Gastrocnemius medialis (tissue), 4 donors: ENCODE measurements around the gene RNF146. TPM values are rescaled to one million over a fixed set of nuclear protein-coding genes. Genes with fewer than 3 reads are reported as not detected.

Source experiments
- ATAC-seq, 2 donors: fragments of 150-250 bp; one replicate each; pipeline ENCODE4 v1.9.1; 2016
- DNase-seq, 2 donors: peaks; one replicate each; pipeline ENCODE4 v3.0.0-alpha.2; 2019
- H3K27ac ChIP-seq, 4 donors: fragments of 200-600 bp; sonication (generic); 1 replicate in 1 of 4; 2 replicates in 3 of 4; pipeline ENCODE4 v1.5.1; 2016 to 2018; ENCODE audit warnings: mild to moderate bottlenecking in 2 of 4, moderate library complexity in 1 of 4
- H3K27me3 ChIP-seq, 3 donors: fragments of 200-600 bp; sonication (generic) in 2 of 3; 1 replicate in 1 of 3; 2 replicates in 2 of 3; pipeline versions ENCODE4 v1.5.1 to v1.6.0; 2016 to 2019; ENCODE audit warnings: mild to moderate bottlenecking in 1 of 3, moderate library complexity in 1 of 3
- H3K36me3 ChIP-seq, 2 donors: fragments of 200-600 bp; sonication (generic) in 1 of 2; one replicate each; pipeline ENCODE4 v1.5.1; 2017 to 2018
- H3K4me1 ChIP-seq, 2 donors: fragments of 200-600 bp; sonication (generic) in 1 of 2; one replicate each; pipeline ENCODE4 v1.5.1; 2016 to 2017; ENCODE audit warnings: mild to moderate bottlenecking in 2 of 2
- H3K4me3 ChIP-seq, 4 donors: fragments of 200-600 bp; sonication (generic) in 3 of 4; 1 replicate in 1 of 4; 2 replicates in 3 of 4; pipeline ENCODE4 v1.5.1; 2016 to 2019; ENCODE audit warnings: mild to moderate bottlenecking in 2 of 4
- H3K9me3 ChIP-seq, 3 donors: fragments of 200-600 bp; sonication (generic) in 2 of 3; 1 replicate in 1 of 3; 2 replicates in 2 of 3; pipeline ENCODE4 v1.5.1; 2016 to 2019
- POLR2A ChIP-seq, 2 donors: fragments of 450-650 bp; IDR thresholded peaks; one replicate each; pipeline ENCODE4 v1.6.1; 2017; ENCODE audit warnings: antibody characterized with exemption in 2 of 2, mild to moderate bottlenecking in 2 of 2, moderate library complexity in 2 of 2
- in situ Hi-C, 4 donors: fragments of 200-750 bp; cut with MboI; loops; one replicate each; pipeline versions ENCODE4 v1.15.0 to v1.8.0; 2017; ENCODE audit warnings: low sequenced_read_pairs in 4 of 4
- intact Hi-C: fragments of 100-400 bp; cut with DNase I; formaldehyde crosslinking; loops from one replicate; pipeline ENCODE4 v1.15.1; 2023; ENCODE audit warnings: low total_unique reads
- total RNA-seq, 4 donors: library from RNA; depleted of rRNA; stranded (reverse); fragments of >200 nt; gene quantifications; one replicate each; pipeline versions ENCODE4 v1.1.0 to v1.2.3, GENCODE V29; 2016
- TF ChIP-seq, protein P1 (sequence below), 5 experiments: fragments of 450-650 bp in 3 of 5; fragments of 200-600 bp in 2 of 5; sonication (generic) in 2 of 5; IDR thresholded peaks in 4 of 5; conservative IDR thresholded peaks in 1 of 5; 1 replicate in 4 of 5; 2 replicates in 1 of 5; pipeline ENCODE4 v1.5.1; 2016 to 2019; ENCODE audit warnings: antibody characterized with exemption in 5 of 5, mild to moderate bottlenecking in 3 of 5, moderate library complexity in 3 of 5

The RNF146 gene
- total RNA-seq, 4 donors from 2014 or later, result 36.3 to 82.3 (median 56.8) TPM

DNA sequence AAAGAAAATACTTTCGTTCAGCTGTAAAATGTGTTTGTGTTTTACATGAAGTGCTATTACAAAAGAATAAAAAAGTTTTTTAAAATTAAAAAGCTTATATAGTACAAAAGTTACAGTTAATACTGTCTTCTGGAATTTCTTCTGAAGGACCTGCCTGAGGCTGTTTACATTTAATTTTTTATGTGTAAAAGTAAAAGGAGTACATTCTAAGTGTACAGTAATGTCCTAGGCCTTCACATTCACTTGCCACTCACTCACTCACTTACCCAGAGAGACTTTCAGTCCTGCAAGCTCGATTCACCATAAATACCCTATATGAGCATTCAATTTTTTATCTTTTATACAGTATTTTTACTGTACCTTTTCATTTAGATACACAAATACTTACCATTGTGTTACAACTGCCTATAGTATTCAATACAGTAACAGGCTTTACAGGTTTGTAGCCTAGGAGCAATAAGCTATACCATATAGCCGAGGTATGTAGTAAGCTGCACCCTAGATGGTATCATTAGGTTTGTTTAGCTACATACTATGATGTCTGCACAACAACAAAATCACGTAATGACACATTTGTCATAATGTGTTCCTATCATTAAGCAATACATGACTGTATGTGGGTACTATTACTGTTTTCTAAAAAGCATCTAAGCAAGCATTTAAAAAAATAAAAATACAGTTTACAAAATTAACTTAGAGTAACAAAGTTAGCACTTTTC, 33.0 kb downstream of the RNF146 start:
- H3K9me3 ChIP-seq, result no peaks in the 10 kb centered on the region
- intact Hi-C loops (loop anchor here (5.0 kb wide), 2 partner anchors 163 to 238 kb away; no protein-coding TSS in a partner anchor), in situ Hi-C loops (loop anchor here in 3 of 4 donors (10.0 kb wide), 1 partner anchor 235 kb away; no protein-coding TSS in a partner anchor)
- H3K27me3 ChIP-seq, result no peaks in the 10 kb centered on the region
- H3K27ac ChIP-seq, result no peak overlapping the region
- H3K4me1 ChIP-seq, result peaks cover 9 to 13% of the 10 kb centered on the region in 2 donors
- H3K36me3 ChIP-seq, result peaks cover 0 to 3% of the 10 kb centered on the region in 2 donors
- H3K4me3 ChIP-seq, result no peak overlapping the region
- DNase-seq (no peak), ATAC-seq (no peak)
- TF ChIP-seq, protein P1, sequence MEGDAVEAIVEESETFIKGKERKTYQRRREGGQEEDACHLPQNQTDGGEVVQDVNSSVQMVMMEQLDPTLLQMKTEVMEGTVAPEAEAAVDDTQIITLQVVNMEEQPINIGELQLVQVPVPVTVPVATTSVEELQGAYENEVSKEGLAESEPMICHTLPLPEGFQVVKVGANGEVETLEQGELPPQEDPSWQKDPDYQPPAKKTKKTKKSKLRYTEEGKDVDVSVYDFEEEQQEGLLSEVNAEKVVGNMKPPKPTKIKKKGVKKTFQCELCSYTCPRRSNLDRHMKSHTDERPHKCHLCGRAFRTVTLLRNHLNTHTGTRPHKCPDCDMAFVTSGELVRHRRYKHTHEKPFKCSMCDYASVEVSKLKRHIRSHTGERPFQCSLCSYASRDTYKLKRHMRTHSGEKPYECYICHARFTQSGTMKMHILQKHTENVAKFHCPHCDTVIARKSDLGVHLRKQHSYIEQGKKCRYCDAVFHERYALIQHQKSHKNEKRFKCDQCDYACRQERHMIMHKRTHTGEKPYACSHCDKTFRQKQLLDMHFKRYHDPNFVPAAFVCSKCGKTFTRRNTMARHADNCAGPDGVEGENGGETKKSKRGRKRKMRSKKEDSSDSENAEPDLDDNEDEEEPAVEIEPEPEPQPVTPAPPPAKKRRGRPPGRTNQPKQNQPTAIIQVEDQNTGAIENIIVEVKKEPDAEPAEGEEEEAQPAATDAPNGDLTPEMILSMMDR (IDR thresholded peaks at IDR 0.05 in 4 of 5, conservative IDR thresholded peaks at IDR 0.05 in 1 of 5), result no peak
- no peak for TF ChIP-seq POLR2A (IDR thresholded peaks at IDR 0.05)

DNA sequence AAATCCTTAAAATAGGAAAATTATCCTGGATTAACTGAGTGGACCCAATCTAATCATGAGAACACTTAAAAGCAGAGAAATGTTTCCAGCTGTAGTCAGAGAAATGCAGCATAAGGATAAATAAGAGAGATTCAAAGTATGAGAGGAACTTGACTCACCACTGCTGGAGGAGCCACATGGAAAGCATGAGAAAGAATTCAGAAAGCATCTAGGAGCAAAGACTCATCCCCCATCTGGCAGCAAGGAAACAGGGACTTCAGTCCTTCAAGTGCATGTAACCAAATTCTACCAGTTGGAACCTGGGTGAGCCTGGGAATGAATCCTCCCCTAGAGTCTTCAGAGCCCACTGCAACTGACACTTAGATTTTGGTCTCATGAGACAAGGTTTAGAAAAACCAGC, 33.7 kb downstream of the RNF146 start:
- Histone ChIP-seq H3K27ac (no peak overlapping the region), H3K4me3 (no peak overlapping the region), H3K27me3 (no peaks in the 10 kb centered on the region), H3K36me3 (peaks cover 0 to 2% of the 10 kb centered on the region in 2 donors), H3K4me1 (peaks cover 9 to 13% of the 10 kb centered on the region in 2 donors), H3K9me3 (no peaks in the 10 kb centered on the region)
- TF ChIP-seq, protein P1 (IDR thresholded peaks at IDR 0.05 in 4 of 5, conservative IDR thresholded peaks at IDR 0.05 in 1 of 5), result no peak
- TF ChIP-seq POLR2A (IDR thresholded peaks at IDR 0.05), result no peak
- intact Hi-C loops, result loop anchor here (5.0 kb wide), 2 partner anchors 162 to 237 kb away; no protein-coding TSS in a partner anchor
- in situ Hi-C loops, result loop anchor here in 3 of 4 donors (10.0 kb wide), 1 partner anchor 234 kb away; no protein-coding TSS in a partner anchor
- ATAC-seq (no peak), DNase-seq (no peak)

GRCh38 chr6:127301199-127301700, 34.6 kb downstream of the RNF146 start:
- H3K4me1 ChIP-seq, result peaks cover 9 to 13% of the 10 kb centered on the region in 2 donors
- intact Hi-C loops (loop anchor here (5.0 kb wide), 2 partner anchors 161 to 236 kb away; no protein-coding TSS in a partner anchor), in situ Hi-C loops (loop anchor here in 3 of 4 donors (10.0 kb wide), 1 partner anchor 234 kb away; no protein-coding TSS in a partner anchor)
- H3K9me3 ChIP-seq, result no peaks in the 10 kb centered on the region
- DNase-seq (no peak), ATAC-seq (no peak)
- TF ChIP-seq, protein P1 (IDR thresholded peaks at IDR 0.05 in 4 of 5, conservative IDR thresholded peaks at IDR 0.05 in 1 of 5), result no peak
- no peak for TF ChIP-seq POLR2A (IDR thresholded peaks at IDR 0.05)
- no peak overlapping the region for H3K27ac ChIP-seq
- H3K36me3 ChIP-seq, result no peaks in the 10 kb centered on the region
- H3K27me3 ChIP-seq, result no peaks in the 10 kb centered on the region
- no peak overlapping the region for H3K4me3 ChIP-seq

DNA sequence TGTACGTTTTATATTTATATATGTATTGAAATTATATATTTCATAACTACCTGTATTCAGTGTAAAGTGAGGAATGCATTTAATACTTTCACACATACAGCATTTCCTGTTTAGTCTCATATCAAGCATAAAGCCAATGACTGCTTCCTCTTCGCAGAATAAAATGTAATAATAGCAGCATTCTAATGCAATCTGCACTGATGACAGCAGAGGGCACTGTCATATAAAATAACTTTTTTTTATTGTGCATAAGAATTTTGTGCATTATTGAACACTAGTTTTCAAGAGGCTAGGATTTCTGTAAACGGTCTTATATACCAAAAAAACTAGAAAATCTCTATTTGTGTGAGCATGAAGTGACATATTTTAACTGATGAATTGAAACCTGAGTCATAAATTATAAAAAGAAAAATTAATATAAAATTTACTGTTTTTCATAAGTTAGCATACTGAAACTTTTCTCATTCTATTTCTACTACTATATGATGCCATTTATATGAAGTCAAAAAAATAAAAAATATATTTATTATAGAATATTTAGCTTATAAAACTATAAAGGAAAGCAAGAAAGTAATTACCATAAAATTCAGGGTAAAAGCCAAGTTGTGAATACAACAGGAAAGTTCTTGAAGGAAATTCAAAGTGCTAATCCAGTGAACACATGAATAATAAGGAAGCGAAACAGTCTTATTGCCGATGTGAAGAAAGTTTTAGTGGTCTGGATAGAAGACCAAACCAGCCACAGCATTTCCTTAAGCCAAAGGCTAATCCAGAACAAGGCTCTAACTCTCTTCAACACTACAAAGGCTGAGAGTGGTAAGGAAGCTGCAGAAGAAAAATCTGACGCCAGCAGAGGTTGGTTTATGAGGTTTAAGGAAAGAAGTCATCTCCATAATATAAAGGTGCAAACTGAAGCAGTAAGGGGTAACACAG, 36.3 kb downstream of the RNF146 start:
- peaks cover 9 to 13% of the 10 kb centered on the region in 2 donors for H3K4me1 ChIP-seq
- intact Hi-C loops (loop anchor here (2.0 to 5.0 kb wide), 3 partner anchors 118 to 234 kb away; no protein-coding TSS in a partner anchor), in situ Hi-C loops (loop anchor here in 3 of 4 donors (10.0 kb wide), 1 partner anchor 232 kb away; no protein-coding TSS in a partner anchor)
- no peaks in the 10 kb centered on the region for H3K36me3 ChIP-seq
- peak; percentile 35 to 49 for ATAC-seq
- no peak overlapping the region for H3K27ac ChIP-seq
- H3K9me3 ChIP-seq, result no peaks in the 10 kb centered on the region
- H3K4me3 ChIP-seq, result no peak overlapping the region
- no peak for TF ChIP-seq POLR2A (IDR thresholded peaks at IDR 0.05)
- TF ChIP-seq, protein P1 (IDR thresholded peaks at IDR 0.05 in 4 of 5, conservative IDR thresholded peaks at IDR 0.05 in 1 of 5), result peak in 4 of 5 experiments; percentile 39 to 63 (median 60)
- no peak for DNase-seq
- no peaks in the 10 kb centered on the region for H3K27me3 ChIP-seq
